C4-2B (cell line): Measurements from ENCODE around the gene DPP4.

ENCODE experiments used
- ZFX ChIP-seq: fragments of 450-650 bp; IDR thresholded peaks from 2 replicates; pipeline ENCODE4 v1.6.1; 2017
- TF ChIP-seq, protein P1 (sequence below): fragments of 450-650 bp; conservative IDR thresholded peaks from 2 replicates; pipeline ENCODE4 v1.5.1; 2017; ENCODE audit warnings: mild to moderate bottlenecking

DNA sequence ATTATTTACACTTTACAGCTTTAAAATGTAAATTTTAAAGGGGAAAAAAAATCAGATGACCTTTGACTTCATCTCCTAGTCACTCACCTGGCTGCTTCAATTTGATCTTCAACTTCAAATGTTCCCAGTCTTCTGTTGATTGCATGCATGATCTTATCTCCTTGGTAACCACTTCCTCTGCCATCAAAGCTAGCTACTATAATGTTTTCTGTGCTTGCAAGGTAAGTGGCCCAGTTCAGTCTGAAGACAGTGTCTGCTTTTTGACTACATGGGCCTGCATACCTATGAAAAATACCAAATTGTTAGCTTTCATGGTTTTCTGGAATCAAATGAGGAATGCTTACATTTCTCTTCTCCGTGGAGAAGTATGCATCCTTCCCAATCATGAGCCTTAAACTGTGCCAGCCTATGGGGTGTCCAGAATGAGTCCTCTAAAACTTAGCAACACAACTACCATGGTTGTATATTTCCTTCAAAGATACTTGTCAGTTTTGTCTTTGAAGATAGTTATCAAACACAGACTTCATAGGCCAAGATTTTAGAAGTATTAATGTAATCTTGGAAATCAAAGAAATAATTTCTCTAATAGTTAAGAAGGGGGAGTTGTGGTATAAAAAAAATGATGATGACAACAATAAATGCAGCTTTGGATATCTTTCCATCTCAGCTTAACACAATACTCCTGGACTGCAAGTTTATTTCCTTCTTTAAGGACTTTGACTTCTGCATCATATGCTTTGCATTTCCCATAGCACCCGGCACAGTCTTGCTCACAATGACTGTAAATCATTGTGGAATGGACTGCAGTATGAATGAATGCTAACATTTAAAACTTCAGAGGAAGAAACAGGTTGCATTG is 62.1 kb downstream of the DPP4 start:
- TF ChIP-seq, protein P1, sequence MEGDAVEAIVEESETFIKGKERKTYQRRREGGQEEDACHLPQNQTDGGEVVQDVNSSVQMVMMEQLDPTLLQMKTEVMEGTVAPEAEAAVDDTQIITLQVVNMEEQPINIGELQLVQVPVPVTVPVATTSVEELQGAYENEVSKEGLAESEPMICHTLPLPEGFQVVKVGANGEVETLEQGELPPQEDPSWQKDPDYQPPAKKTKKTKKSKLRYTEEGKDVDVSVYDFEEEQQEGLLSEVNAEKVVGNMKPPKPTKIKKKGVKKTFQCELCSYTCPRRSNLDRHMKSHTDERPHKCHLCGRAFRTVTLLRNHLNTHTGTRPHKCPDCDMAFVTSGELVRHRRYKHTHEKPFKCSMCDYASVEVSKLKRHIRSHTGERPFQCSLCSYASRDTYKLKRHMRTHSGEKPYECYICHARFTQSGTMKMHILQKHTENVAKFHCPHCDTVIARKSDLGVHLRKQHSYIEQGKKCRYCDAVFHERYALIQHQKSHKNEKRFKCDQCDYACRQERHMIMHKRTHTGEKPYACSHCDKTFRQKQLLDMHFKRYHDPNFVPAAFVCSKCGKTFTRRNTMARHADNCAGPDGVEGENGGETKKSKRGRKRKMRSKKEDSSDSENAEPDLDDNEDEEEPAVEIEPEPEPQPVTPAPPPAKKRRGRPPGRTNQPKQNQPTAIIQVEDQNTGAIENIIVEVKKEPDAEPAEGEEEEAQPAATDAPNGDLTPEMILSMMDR = no peak
- no peak for TF ChIP-seq ZFX
